ENCODE data around the gene ACTR6. TPM values are rescaled to one million over a fixed set of nuclear protein-coding genes. Genes with fewer than 3 reads are reported as not detected.
A peak's percentile ranks its signal among the peaks of the same experiment; 100 is the strongest.
"Not testable (repeated sequence)": the region's sequence is repeated elsewhere in the genome, so short reads cannot be mapped to it uniquely, and the experiment has no call there.

Gene ACTR6
- total and polyA plus RNA-seq, 4 donors = 26.8 to 53.4 (median 46.0) TPM

GRCh38 chr12:100176493-100176892 lies 24.1 kb upstream of the ACTR6 start:
- WGBS (ENCODE audit: insufficient coverage) = 98% methylated on average over 8 of the region's 8 CpGs
- DNase-seq (ENCODE audit: low read depth in 4 of 6, low spot score in 6 of 6); H3K27ac ChIP-seq (ENCODE audit: low read depth, low read length): not testable (repeated sequence)

GRCh38 chr12:100179252-100179651 lies 21.4 kb upstream of the ACTR6 start:
- H3K9me3 ChIP-seq (ENCODE audit: control insufficient read depth, insufficient read depth, low read length) = no peaks in the 10 kb centered on the region
- H3K4me1 ChIP-seq (ENCODE audit: control insufficient read depth, insufficient read depth, low read length) = no peaks in the 10 kb centered on the region
- no peak for DNase-seq (ENCODE audit: low read depth in 4 of 6, low spot score in 6 of 6)
- no peaks in the 10 kb centered on the region for H3K27me3 ChIP-seq (ENCODE audit: control insufficient read depth, insufficient read depth, low read length)
- no peaks in the 10 kb centered on the region for H3K36me3 ChIP-seq (ENCODE audit: control insufficient read depth, insufficient read depth, low read length)
- H3K27ac ChIP-seq (ENCODE audit: low read depth, low read length) = no peak overlapping the region
- no peak overlapping the region for H3K4me3 ChIP-seq (ENCODE audit: low read depth, low read length)
- no CpG with 5 or more reads among the region's 2 CpGs for WGBS (ENCODE audit: insufficient coverage)

More at GRCh38 chr12:100176493-100176892, 24.1 kb upstream of the ACTR6 start:
- H3K4me3 ChIP-seq (ENCODE audit: low read depth, low read length); H3K36me3 ChIP-seq (ENCODE audit: control insufficient read depth, insufficient read depth, low read length); H3K4me1 ChIP-seq (ENCODE audit: control insufficient read depth, insufficient read depth, low read length); H3K9me3 ChIP-seq (ENCODE audit: control insufficient read depth, insufficient read depth, low read length); H3K27me3 ChIP-seq (ENCODE audit: control insufficient read depth, insufficient read depth, low read length): not testable (repeated sequence)

GRCh38 chr12:100184549-100185145 lies 16.0 kb upstream of the ACTR6 start:
- H3K27ac ChIP-seq (ENCODE audit: low read depth, low read length) = peak overlapping the region; percentile 57

GRCh38 chr12:100185361-100185894 lies 15.2 kb upstream of the ACTR6 start:
- peaks cover 11% of the 10 kb centered on the region for H3K4me1 ChIP-seq (ENCODE audit: control insufficient read depth, insufficient read depth, low read length)
- no peaks in the 10 kb centered on the region for H3K9me3 ChIP-seq (ENCODE audit: control insufficient read depth, insufficient read depth, low read length)
- no peaks in the 10 kb centered on the region for H3K27me3 ChIP-seq (ENCODE audit: control insufficient read depth, insufficient read depth, low read length)
- peak overlapping the region; percentile 57 for H3K27ac ChIP-seq (ENCODE audit: low read depth, low read length)
- 43% methylated on average over 2 of the region's 5 CpGs for WGBS (ENCODE audit: insufficient coverage)
- no peaks in the 10 kb centered on the region for H3K36me3 ChIP-seq (ENCODE audit: control insufficient read depth, insufficient read depth, low read length)
- H3K4me3 ChIP-seq (ENCODE audit: low read depth, low read length) = no peak overlapping the region
- peak in 2 of 6 donors; percentile 37 to 45 for DNase-seq (ENCODE audit: low read depth in 4 of 6, low spot score in 6 of 6)

More at GRCh38 chr12:100184549-100185145, 16.0 kb upstream of the ACTR6 start:
- no peaks in the 10 kb centered on the region for H3K36me3 ChIP-seq (ENCODE audit: control insufficient read depth, insufficient read depth, low read length)
- no peak overlapping the region for H3K4me3 ChIP-seq (ENCODE audit: low read depth, low read length)
- DNase-seq (ENCODE audit: low read depth in 4 of 6, low spot score in 6 of 6) = peak in 2 of 6 donors; percentile 40 to 41
- peaks cover 11% of the 10 kb centered on the region for H3K4me1 ChIP-seq (ENCODE audit: control insufficient read depth, insufficient read depth, low read length)
- H3K9me3 ChIP-seq (ENCODE audit: control insufficient read depth, insufficient read depth, low read length) = no peaks in the 10 kb centered on the region
- no peaks in the 10 kb centered on the region for H3K27me3 ChIP-seq (ENCODE audit: control insufficient read depth, insufficient read depth, low read length)
- 79% methylated on average over 5 of the region's 8 CpGs for WGBS (ENCODE audit: insufficient coverage)

GRCh38 chr12:100186071-100186470 lies 14.5 kb upstream of the ACTR6 start:
- no peak for DNase-seq (ENCODE audit: low read depth in 4 of 6, low spot score in 6 of 6)
- H3K27ac ChIP-seq (ENCODE audit: low read depth, low read length) = no peak overlapping the region
- H3K27me3 ChIP-seq (ENCODE audit: control insufficient read depth, insufficient read depth, low read length) = no peaks in the 10 kb centered on the region
- WGBS (ENCODE audit: insufficient coverage) = no CpG with 5 or more reads among the region's 6 CpGs
- H3K4me3 ChIP-seq (ENCODE audit: low read depth, low read length) = no peak overlapping the region
- no peaks in the 10 kb centered on the region for H3K9me3 ChIP-seq (ENCODE audit: control insufficient read depth, insufficient read depth, low read length)
- no peaks in the 10 kb centered on the region for H3K36me3 ChIP-seq (ENCODE audit: control insufficient read depth, insufficient read depth, low read length)
- peaks cover 11% of the 10 kb centered on the region for H3K4me1 ChIP-seq (ENCODE audit: control insufficient read depth, insufficient read depth, low read length)

- Histone ChIP-seq H3K4me1 (ENCODE audit: control insufficient read depth, insufficient read depth, low read length) (peaks cover 11% of the 10 kb centered on the region), H3K36me3 (ENCODE audit: control insufficient read depth, insufficient read depth, low read length) (no peaks in the 10 kb centered on the region), H3K9me3 (ENCODE audit: control insufficient read depth, insufficient read depth, low read length) (no peaks in the 10 kb centered on the region), H3K4me3 (ENCODE audit: low read depth, low read length) (no peak overlapping the region), H3K27me3 (ENCODE audit: control insufficient read depth, insufficient read depth, low read length) (no peaks in the 10 kb centered on the region), H3K27ac (ENCODE audit: low read depth, low read length) (no peak overlapping the region)
- WGBS (ENCODE audit: insufficient coverage) = 98% methylated on average over 5 of the region's 5 CpGs
- DNase-seq (ENCODE audit: low read depth in 4 of 6, low spot score in 6 of 6) = no peak
Measured at GRCh38 chr12:100187068-100187467, 13.5 kb upstream of the ACTR6 start.

GRCh38 chr12:100187857-100188519 lies 12.6 kb upstream of the ACTR6 start:
- Histone ChIP-seq H3K27ac (ENCODE audit: low read depth, low read length) (no peak overlapping the region), H3K9me3 (ENCODE audit: control insufficient read depth, insufficient read depth, low read length) (no peaks in the 10 kb centered on the region), H3K4me3 (ENCODE audit: low read depth, low read length) (no peak overlapping the region), H3K36me3 (ENCODE audit: control insufficient read depth, insufficient read depth, low read length) (no peaks in the 10 kb centered on the region), H3K4me1 (ENCODE audit: control insufficient read depth, insufficient read depth, low read length) (peaks cover 11% of the 10 kb centered on the region), H3K27me3 (ENCODE audit: control insufficient read depth, insufficient read depth, low read length) (no peaks in the 10 kb centered on the region)
- no peak for DNase-seq (ENCODE audit: low read depth in 4 of 6, low spot score in 6 of 6)
- 94% methylated on average over 5 of the region's 5 CpGs for WGBS (ENCODE audit: insufficient coverage)

- H3K36me3 ChIP-seq (ENCODE audit: control insufficient read depth, insufficient read depth, low read length); H3K27me3 ChIP-seq (ENCODE audit: control insufficient read depth, insufficient read depth, low read length); H3K4me3 ChIP-seq (ENCODE audit: low read depth, low read length); H3K9me3 ChIP-seq (ENCODE audit: control insufficient read depth, insufficient read depth, low read length); DNase-seq (ENCODE audit: low read depth in 4 of 6, low spot score in 6 of 6); H3K27ac ChIP-seq (ENCODE audit: low read depth, low read length): not testable (repeated sequence)
- 91% methylated on average over 10 of the region's 11 CpGs for WGBS (ENCODE audit: insufficient coverage)
- H3K4me1 ChIP-seq (ENCODE audit: control insufficient read depth, insufficient read depth, low read length) = peaks cover 11% of the 10 kb centered on the region
Measured at GRCh38 chr12:100188888-100189635, 11.6 kb upstream of the ACTR6 start.

- Histone ChIP-seq H3K4me1 (ENCODE audit: control insufficient read depth, insufficient read depth, low read length) (peaks cover 11% of the 10 kb centered on the region), H3K27me3 (ENCODE audit: control insufficient read depth, insufficient read depth, low read length) (no peaks in the 10 kb centered on the region), H3K27ac (ENCODE audit: low read depth, low read length) (no peak overlapping the region), H3K4me3 (ENCODE audit: low read depth, low read length) (no peak overlapping the region), H3K36me3 (ENCODE audit: control insufficient read depth, insufficient read depth, low read length) (no peaks in the 10 kb centered on the region), H3K9me3 (ENCODE audit: control insufficient read depth, insufficient read depth, low read length) (no peaks in the 10 kb centered on the region)
- no peak for DNase-seq (ENCODE audit: low read depth in 4 of 6, low spot score in 6 of 6)
- 94% methylated on average over 13 of the region's 13 CpGs for WGBS (ENCODE audit: insufficient coverage)
Measured at GRCh38 chr12:100189636-100190394, 10.8 kb upstream of the ACTR6 start.
